Amygdala (tissue), 56 donors: ENCODE results near the gene SHKBP1.
"Not testable (repeated sequence)": the region's sequence is repeated elsewhere in the genome, so short reads cannot be mapped to it uniquely, and the experiment has no call there.

Source experiments
- DNase-seq, 56 donors: peaks; one replicate each; lab custom pipeline; 2025; lab: John Stamatoyannopoulos, UW

Gene SHKBP1

DNA sequence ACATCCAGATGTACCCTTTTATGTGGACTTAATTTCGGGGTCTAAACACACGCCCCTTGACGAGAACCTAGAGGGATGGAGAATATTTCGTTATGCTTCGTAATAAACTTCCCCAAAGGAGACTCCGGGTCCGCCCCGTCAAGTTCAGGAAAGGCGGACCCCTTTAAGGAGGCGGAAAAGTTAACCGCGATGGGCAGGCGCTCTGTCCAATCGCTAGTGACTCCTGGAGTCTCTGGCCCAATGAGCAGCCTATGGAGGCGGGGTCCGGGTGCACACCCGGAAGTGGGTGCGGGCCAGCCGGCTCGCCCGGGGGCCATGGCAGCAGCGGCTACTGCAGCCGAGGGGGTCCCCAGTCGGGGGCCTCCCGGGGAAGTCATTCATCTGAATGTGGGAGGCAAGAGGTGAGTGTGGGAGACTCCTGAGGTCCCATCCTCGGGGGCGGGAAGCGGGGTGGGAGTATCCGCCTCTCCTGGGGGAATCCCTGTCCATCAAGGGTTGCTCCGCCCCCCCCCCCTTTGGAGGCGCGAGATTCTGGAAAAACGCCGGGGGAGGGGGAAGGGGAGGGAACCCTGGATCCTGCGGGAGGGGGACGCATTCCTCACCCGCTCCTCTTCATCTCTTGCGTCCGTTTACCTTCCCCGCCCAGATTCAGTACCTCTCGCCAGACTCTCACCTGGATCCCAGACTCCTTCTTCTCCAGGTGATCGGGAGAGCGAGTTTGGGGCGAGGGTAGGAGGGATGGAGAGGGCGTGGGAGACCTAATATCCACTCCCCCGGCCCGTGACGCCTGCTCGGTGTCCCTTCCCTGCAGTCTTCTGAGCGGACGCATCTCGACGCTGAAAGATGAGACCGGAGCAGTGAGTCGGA lies at the start of gene SHKBP1:
Gene SHKBP1 (plus strand): TSS at position 289 of the 867 bp plus-strand sequence. CDS start 27 bp downstream, at position 316.
- peak; percentile 56 to 94 (median 85) for DNase-seq

DNA sequence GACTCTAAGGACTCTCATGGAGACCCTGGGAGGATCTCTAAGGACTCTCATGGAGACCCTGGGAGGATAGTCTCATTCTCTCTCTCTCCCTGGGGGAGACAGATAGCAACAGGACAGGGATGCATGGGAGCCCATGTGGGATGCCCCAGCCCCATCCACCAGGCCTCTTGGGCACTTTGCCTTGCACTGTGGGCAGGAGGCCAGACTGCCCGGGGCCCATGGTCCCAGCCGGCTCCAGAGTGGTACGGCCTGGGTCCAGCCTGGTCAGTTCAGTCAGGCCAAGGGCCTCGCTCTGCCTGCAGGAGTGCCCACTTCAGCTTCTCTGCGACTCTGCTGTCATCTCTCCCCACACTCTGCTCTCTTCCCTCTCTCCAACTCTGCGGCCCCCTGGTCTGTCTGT lies 48.6 kb upstream of the SHKBP1 start:
- DNase-seq: peak in 6 of 56 donors; percentile 6 to 25 (median 18)

DNA sequence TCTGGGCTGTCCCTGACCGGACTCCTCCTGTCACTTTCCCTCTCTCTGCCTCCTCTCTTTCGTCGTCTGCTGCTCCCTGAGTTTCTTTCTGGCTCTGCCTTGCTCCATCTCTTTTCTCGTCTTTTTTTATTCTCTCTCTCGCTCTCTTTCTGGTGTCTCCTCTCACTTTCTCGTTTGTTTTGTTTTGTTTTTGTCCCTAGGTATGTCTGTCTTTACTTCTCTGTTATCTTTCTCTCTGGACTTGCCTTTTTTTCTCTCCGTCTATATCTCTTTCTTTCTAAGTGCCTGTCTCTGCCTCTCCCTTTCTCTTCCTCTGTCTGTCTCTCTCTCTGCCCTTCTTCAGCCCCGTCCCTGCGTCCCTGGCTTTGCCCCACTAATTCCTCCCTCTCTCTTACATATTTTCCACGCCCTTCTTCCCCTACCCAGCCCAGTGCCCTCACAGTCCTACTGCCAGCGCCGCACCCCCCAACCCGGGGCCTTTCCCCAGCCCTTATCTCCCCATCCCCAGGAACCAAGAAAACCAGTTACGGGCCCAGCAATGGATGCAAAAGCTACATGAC lies 48.1 kb upstream of the SHKBP1 start:
- no peak for DNase-seq

DNA sequence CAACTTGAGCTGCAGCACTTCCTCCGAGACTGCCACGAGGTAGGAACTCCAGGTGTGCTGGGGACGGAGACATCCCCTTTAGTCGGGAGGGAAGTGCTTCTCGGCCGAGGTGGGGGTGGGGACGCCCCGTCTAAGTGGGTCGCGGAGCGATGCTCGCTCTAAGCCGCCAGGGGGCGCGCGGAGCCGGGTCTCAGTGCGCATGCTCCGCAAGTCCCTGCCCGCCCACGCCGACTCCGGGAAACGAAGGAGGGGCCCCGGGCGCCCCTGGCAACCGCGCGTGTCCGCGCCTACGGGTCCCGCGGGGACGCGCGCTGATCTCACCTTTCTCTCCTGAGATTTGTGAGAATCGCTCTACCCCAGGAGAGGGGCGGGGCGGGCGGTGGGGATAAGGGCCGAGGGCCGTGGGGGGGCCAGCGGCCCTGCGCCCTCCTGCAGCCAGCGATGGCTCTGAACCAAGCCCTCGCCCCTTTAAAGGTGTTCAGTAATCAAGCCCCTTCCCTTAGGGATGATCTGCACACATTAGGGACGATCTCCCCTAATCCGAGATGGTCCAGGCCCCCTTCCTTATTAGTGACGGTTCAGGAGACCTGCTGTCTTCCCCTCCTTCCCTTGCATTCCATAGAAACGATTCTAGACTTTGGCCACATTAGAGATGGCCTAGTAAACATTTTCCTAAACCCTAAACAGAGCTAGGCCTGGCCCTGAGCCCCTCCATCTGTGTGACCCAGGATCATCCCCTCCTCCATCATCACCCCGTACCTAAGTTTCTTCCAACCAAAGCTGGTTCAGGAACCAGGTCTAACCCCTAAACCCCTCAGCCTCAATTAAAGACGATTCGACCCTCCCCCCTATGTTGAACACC lies 47.3 kb upstream of the SHKBP1 start:
- DNase-seq: peak in 51 of 56 donors; percentile 26 to 86 (median 68)

DNA sequence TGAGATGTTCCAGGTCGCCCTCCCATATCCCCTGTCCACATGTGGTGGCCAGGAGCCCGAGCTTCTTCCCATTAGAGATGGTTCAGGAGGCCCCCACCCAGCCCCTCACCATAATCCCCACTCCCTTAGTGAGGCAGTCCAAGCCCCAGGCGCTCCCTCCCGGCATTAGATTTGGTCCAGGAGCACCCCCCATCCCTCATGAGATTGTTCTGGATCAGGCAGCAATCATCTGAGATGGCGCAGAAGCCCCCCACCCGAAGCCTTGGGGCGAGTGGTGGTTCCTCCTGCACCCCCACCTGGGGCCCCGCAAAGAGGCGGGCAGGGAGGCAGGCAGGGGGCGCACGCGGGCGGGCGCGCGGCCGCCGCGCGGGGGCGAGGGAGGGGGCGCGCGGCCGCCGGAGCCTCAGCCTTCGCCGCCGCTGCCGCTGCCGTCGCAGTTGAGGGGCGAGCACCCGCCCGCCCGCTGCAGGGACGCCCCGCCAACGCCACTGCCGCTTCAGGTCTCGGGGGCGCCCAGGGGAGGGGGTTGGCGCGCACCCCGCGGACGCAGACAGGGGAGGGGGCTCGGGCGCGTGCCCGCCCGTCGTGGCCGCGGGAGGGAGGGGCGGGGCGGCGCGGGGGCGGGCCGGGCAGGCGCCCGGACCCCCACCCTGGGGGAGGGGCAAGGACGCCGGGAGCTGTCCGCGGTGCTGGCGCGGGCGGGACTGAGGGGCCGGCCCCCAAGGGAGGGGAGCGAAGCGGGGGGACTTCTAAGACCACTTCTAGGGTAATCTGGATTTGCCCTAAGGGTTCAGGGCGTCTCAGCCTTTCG lies 46.4 kb upstream of the SHKBP1 start:
- peak in 15 of 56 donors; percentile 11 to 58 (median 32) for DNase-seq

DNA sequence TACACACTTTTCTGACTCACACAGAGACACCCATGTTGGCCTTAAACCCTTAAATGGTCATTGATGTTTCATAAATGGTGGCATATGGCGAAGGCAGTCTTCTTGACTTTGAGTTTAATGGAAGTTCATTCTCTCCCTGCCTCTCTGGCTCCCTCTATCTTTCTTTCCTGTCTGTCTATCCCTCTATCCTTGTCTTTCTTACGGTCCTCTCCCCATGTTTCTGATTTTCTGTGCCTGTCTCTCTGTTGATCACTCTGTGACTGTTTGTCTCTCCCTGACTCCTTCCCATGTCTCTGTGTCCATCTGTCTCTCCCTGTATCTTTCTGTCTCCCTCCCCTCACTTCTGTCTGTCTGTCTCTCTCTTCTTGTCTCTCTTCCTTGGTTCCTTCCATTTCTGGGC lies 43.2 kb upstream of the SHKBP1 start:
- no peak for DNase-seq

DNA sequence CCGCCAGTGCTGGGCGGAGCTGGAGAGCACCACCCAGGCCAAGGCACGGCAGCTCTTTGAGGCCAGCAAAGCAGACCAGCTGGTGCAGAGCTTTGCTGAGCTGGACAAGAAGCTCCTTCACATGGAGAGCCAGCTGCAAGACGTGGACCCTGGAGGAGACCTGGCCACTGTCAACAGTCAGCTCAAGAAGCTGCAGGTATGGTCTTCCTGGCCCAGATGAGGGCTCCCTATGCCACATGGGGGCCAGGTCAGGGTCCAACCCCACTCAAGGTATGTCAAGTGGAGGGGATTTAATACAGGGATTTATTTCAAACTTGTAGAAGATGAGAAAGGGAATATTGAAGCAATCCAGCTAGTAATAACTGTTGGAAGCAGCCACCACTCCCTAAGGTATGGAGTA lies 42.5 kb upstream of the SHKBP1 start:
- DNase-seq: no peak

DNA sequence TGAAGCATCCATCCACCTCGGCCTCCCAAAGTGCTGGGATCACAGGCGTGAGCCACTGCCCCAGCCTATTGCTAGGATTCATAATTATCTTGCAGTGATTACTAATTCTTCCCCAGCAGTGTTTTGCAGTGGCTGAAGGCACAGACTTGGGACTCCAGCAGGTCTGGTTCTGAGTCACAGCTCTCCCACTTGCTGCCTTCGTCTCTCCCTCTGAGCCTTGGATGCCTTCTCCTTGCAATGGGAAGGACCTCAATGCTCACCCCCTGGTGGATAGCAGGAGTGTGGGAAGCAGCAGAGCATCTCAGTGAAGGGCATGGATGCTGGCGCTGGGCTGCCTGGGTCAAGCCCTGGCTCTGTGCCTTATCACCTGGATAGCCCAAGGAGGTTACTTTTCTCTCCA lies 37.6 kb upstream of the SHKBP1 start:
- peak in 1 of 56 donors; percentile 9 for DNase-seq

DNA sequence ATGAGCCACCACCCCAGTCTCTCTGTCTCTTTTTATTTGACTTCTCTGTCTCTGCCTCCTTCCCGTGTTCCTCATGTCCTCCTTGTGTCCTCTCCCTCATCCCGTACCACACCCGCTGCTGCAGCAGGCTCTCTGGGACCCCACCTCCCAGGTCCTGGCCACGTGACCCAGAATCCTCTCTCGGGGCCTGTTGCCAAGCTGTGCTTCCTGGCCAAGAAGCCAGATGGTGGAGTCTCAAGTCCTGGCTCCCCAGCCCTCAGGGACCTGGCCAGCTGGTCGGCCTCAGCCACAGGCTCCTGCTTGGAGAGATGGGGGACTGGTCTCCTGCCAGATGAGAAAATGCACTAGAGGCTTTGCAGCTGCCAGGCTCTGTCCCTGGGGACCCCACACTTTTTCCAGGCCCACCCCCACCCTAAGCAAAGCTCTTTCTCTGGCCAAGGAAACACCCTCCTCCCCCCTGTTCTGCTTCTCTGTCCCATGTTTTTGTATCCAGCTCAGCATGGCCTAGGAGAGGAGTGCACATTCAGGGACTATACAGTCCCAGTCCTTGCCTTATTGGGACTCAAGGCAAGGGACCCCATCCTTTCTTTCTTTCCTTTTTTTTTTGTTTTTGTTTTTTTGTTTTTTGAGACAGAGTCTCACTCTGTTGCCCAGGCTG lies 34.3 kb upstream of the SHKBP1 start:
- DNase-seq: peak in 9 of 56 donors; percentile 9 to 43 (median 28)

DNA sequence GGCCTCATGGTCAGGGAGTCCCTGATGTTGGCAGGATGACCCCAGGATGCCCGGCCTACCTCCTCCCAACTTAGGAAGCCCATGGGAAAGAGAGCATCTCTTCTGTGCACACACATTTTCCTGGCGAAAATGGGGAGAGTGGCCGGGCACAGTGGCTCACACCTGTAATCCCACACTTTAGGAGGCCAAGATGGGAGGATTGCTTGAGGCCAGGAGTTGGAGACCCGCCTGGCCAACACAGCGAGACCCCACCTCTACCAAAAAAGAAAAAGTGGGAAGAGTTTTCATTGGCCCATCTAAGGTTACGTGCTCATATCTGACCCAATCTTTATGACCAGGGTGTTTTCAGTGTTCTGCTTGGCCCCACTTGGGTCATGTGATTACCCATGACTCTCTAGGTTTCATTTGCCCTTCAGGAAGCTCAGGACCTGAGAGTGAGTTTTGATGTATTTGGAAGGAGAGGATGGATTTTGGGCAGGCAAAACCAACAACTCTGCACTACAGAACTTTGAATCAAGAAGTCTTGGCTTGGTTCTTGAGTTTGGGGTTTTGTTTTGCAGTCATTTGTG lies 33.6 kb upstream of the SHKBP1 start:
- no peak for DNase-seq

DNA sequence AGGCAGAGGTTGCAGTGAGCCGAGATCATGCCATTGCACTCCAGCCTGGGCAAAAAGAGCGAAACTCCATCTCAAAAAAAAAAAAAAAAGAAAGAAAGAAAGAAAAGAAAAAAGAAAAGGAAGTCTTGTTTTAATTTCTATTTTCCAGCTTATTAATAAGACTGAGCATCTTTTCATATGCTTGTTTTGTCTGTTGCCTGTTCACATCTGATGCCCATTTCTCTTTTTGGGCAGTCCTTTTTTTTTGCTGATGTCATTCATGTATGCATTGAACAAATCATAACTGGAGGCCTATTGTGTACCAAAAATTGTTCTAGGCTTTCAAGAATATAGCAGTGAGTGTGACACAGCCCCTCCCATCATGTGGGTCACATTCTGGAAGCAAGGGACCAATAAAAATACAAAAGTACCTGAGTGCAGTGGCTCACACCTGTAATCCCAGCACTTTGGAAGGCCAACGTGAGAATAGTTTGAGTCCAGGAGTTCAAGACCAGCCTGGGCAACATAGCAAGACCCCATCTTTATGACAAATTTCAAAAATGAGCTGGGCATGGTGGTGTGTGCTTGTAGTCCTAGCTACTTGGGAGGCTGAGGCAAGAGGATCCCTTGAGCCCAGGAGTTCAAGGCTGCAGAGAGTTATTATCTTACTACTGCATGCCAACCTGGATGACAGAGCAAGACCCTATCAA lies 30.4 kb upstream of the SHKBP1 start:
- DNase-seq: not testable (repeated sequence)

GRCh38 chr19:40547190-40547589 lies 29.5 kb upstream of the SHKBP1 start:
- not testable (repeated sequence) for DNase-seq

GRCh38 chr19:40547836-40548235 lies 28.8 kb upstream of the SHKBP1 start:
- no peak for DNase-seq

GRCh38 chr19:40549007-40549708 lies 27.5 kb upstream of the SHKBP1 start:
- peak in 18 of 56 donors; percentile 18 to 56 (median 41) for DNase-seq

GRCh38 chr19:40550951-40551350 lies 25.7 kb upstream of the SHKBP1 start:
- DNase-seq: no peak

DNA sequence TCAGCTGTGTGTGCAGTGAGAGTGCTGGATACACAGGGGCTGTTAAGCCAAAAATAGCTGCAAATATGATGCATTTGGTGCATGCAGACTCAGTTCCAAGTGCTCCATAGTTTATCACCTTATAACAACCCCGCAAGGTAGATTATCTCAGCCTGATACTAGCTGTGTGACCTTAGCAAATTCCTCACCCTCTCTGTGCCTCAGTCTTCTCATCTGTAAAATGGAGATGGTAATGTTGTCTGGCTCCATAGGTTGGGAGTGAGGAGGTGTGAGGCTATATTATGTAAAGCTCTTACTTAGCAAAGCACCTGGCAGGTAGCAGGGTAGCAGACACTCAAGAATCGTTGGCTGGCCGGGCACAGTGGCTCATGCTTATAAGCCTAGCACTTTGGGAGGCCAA lies 23.8 kb upstream of the SHKBP1 start:
- DNase-seq: no peak

- DNase-seq: no peak
Observed at GRCh38 chr19:40553885-40554857, 22.5 kb upstream of the SHKBP1 start.
